GM12878 (cell line): ENCODE results near the gene HNRNPH1.

Experiments used
- EP300 ChIP-seq, 2 experiments: fragments of 150-350 bp in 1 of 2; IDR thresholded peaks; 2 replicates each; pipeline ENCODE4 v1.6.1; 2011 to 2012; ENCODE audit warnings: low read depth in 2 of 2, low read length in 2 of 2, borderline replicate concordance in 1 of 2, improper control_type of control experiment in 1 of 2, inconsistent platforms in 1 of 2; ENCODE audit not compliant: control insufficient read depth in 1 of 2
- FOS ChIP-seq: IDR thresholded peaks from 3 replicates; pipeline ENCODE4 v1.6.1; 2011; ENCODE audit warnings: borderline replicate concordance; ENCODE audit not compliant: insufficient read length; ENCODE audit errors: extremely low read depth
- HDAC2 ChIP-seq: fragments of 200-600 bp; sonication (generic); IDR thresholded peaks from 2 replicates; pipeline ENCODE4 v1.6.1; 2017
- LARP7 ChIP-seq: fragments of 450-650 bp; IDR thresholded peaks from 2 replicates; pipeline ENCODE4 v1.6.1; 2017; ENCODE audit warnings: mild to moderate bottlenecking
- NFYB ChIP-seq: IDR thresholded peaks from 2 replicates; pipeline ENCODE4 v1.6.1; 2011; ENCODE audit warnings: low read depth, mild to moderate bottlenecking, low read length, improper control_type of control experiment, moderate library complexity; ENCODE audit not compliant: insufficient read depth
- POLR2A ChIP-seq: IDR thresholded peaks from 2 replicates; pipeline ENCODE4 v1.6.1; 2011; ENCODE audit warnings: low read depth, mild to moderate bottlenecking, low read length
- RCOR1 ChIP-seq: conservative IDR thresholded peaks from 2 replicates; pipeline ENCODE4 v1.6.1; 2012; ENCODE audit warnings: low read depth, low read length, improper control_type of control experiment
- SMARCA5 ChIP-seq: fragments of 450-650 bp; IDR thresholded peaks from 2 replicates; pipeline ENCODE4 v1.6.1; 2017; ENCODE audit warnings: mild to moderate bottlenecking
- TAF1 ChIP-seq: IDR thresholded peaks from 2 replicates; pipeline ENCODE4 v1.6.1; 2011; ENCODE audit warnings: mild to moderate bottlenecking, low read depth, low read length, borderline replicate concordance
- ZNF622 ChIP-seq: fragments of 450-650 bp; IDR thresholded peaks from 2 replicates; pipeline ENCODE4 v1.6.1; 2017; ENCODE audit warnings: mild to moderate bottlenecking, inconsistent platforms
- TF ChIP-seq, protein P1 (sequence below), 3 experiments: IDR thresholded peaks in 2 of 3; conservative IDR thresholded peaks in 1 of 3; 2 replicates each; pipeline ENCODE4 v1.5.1; 2011; ENCODE audit warnings: low read depth in 3 of 3, low read length in 3 of 3, mild to moderate bottlenecking in 3 of 3, control low read depth in 2 of 3, moderate library complexity in 2 of 3, inconsistent platforms in 1 of 3, mixed read lengths in 1 of 3; ENCODE audit not compliant: control insufficient read depth in 2 of 3, insufficient read depth in 1 of 3; ENCODE audit errors: extremely low read depth in 1 of 3

GRCh38 chr5:179603308-179603707 is 20.2 kb downstream of the HNRNPH1 start:
- TF ChIP-seq LARP7, result no peak
- no peak for TF ChIP-seq POLR2A
- TF ChIP-seq NFYB, result no peak
- TF ChIP-seq, protein P1, sequence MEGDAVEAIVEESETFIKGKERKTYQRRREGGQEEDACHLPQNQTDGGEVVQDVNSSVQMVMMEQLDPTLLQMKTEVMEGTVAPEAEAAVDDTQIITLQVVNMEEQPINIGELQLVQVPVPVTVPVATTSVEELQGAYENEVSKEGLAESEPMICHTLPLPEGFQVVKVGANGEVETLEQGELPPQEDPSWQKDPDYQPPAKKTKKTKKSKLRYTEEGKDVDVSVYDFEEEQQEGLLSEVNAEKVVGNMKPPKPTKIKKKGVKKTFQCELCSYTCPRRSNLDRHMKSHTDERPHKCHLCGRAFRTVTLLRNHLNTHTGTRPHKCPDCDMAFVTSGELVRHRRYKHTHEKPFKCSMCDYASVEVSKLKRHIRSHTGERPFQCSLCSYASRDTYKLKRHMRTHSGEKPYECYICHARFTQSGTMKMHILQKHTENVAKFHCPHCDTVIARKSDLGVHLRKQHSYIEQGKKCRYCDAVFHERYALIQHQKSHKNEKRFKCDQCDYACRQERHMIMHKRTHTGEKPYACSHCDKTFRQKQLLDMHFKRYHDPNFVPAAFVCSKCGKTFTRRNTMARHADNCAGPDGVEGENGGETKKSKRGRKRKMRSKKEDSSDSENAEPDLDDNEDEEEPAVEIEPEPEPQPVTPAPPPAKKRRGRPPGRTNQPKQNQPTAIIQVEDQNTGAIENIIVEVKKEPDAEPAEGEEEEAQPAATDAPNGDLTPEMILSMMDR (IDR thresholded peaks at IDR 0.05 in 2 of 3, conservative IDR thresholded peaks at IDR 0.05 in 1 of 3; ENCODE audit: control insufficient read depth in 2 of 3, extremely low read depth in 1 of 3, insufficient read depth in 1 of 3, low read depth in 3 of 3, low read length in 3 of 3), result no peak
- TF ChIP-seq RCOR1, result no peak
- no peak for TF ChIP-seq EP300 (IDR thresholded peaks at IDR 0.05; ENCODE audit: borderline replicate concordance in 1 of 2, control insufficient read depth in 1 of 2, low read depth in 2 of 2, low read length in 2 of 2)
- TF ChIP-seq HDAC2, result no peak
- TF ChIP-seq FOS, result no peak
- no peak for TF ChIP-seq ZNF622
- TF ChIP-seq SMARCA5, result no peak
- TF ChIP-seq TAF1, result no peak
